GM12872 (cell line): ENCODE measurements around the gene ZBTB44.

Experiments
- TF ChIP-seq, protein P1 (sequence below): IDR thresholded peaks from 3 replicates; pipeline ENCODE4 v1.5.1; 2011; ENCODE audit warnings: low read depth, mild to moderate bottlenecking, low read length, moderate library complexity; ENCODE audit not compliant: insufficient read depth

The ZBTB44 gene

DNA sequence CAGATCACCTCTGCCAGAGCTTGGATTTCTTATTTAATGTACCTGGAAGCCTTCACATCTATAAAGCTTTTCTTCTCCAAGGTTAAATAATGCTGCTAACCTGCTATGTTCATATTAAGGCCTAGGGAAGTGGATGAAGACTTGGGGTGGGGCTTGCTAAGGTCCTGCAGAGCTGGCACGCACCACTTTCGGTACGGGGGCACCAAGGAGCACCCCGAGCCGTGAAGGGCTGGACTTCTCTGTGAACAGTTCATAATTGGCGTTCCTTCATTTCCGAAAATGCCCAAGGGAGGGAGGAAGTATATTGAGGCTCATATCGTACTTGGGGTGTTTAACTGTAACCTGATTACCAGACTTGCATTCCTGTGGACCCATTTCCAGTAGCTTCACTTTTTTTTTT is 95.6 kb downstream of the ZBTB44 start:
- TF ChIP-seq, protein P1, sequence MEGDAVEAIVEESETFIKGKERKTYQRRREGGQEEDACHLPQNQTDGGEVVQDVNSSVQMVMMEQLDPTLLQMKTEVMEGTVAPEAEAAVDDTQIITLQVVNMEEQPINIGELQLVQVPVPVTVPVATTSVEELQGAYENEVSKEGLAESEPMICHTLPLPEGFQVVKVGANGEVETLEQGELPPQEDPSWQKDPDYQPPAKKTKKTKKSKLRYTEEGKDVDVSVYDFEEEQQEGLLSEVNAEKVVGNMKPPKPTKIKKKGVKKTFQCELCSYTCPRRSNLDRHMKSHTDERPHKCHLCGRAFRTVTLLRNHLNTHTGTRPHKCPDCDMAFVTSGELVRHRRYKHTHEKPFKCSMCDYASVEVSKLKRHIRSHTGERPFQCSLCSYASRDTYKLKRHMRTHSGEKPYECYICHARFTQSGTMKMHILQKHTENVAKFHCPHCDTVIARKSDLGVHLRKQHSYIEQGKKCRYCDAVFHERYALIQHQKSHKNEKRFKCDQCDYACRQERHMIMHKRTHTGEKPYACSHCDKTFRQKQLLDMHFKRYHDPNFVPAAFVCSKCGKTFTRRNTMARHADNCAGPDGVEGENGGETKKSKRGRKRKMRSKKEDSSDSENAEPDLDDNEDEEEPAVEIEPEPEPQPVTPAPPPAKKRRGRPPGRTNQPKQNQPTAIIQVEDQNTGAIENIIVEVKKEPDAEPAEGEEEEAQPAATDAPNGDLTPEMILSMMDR = no peak

DNA sequence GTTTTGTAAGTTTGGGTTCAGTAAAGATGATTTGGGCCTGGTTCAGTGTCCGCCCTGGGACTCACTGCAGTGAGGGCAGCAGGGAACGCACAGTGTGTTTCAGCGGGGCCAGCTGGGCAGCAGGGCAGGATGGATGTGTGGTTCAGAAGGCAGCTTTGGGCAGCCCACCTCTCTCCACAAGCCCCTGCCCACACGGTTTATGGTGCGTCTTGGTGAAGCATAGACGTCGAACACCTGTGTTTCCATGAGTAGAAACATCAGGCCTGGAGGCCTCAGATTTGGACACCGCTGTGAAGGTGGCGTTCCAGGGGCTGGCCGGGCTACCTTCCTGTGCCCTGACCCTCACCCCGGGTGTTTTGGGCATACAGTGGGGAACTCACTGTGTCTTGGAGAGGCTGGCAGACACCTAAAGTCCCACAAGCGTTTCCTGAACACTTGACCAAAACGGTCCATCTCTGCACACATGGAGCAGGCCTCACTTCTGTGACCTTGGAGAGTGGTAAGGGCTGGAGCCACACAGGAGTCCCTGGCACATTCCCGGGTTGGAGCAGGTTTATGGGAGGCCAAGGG is 96.1 kb downstream of the ZBTB44 start:
- TF ChIP-seq, protein P1 = no peak

DNA sequence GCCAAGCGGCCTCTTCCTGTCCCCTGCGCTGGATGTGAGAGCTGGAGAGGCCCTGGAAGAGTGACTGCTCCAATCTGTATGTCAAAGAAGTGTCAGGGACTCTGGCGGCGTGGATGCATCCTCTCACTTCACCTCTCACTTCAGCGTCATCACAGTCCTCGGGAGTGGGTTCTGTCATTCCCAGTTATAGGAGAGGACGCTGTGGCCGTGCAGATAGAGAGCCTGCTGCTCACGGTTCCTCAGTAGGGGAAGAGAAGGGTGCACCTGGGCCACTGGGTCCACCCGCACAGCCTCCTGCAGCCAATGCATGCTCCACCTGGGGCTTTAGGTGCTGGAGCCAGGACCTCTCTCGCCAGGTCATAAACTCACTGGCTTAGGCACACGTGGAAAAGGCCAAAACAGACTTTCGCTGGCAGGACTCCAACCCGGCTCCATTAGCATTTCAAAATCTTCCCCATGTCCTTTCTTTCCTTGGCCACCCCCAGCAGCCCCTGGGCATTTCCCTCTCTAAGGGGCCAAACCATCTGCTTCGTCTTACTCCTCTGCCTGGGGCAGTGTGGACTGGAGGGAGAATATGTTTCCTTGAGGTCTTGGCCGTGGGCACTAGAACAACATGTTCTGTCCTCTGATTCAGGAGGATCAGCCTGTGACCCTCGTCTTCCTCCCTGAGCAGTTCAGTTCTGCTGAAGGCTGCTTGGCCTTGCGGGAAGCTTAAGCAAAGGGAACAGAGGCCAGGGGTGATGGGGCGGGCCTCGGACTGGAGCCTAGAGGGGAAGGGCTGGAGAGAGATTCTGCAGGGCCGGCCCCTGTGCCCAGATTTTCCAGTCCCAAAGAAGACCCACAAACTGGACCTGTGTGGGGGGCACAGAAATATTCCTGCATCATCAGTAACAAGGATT is 97.3 kb downstream of the ZBTB44 start:
- TF ChIP-seq, protein P1 = no peak

DNA sequence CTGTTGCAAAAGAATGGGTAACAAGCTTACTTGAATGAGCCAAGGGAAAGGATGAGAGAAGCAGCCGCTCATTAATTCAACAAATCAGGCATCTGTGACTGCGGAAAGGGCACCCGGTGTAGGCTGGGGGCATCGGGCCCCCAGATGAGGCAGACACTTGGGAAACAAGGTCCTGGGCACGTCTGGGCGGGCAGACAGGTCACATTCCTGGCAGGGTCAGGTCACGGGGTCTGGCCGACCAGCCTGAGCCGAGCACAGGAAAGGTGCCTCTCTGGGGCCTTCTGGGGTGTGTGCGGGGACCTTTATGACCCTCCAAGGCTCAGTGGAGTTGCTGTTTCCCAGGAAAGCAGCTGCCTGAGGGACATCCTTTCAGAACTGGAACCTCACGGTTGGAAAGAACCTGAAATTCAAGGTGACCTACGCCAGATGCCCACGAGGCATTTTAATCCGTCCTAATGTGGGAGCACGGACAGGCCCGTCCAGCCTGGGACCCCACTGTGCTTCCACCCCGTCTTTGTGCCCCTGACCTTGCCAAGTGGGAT is 98.1 kb downstream of the ZBTB44 start:
- TF ChIP-seq, protein P1 = no peak

DNA sequence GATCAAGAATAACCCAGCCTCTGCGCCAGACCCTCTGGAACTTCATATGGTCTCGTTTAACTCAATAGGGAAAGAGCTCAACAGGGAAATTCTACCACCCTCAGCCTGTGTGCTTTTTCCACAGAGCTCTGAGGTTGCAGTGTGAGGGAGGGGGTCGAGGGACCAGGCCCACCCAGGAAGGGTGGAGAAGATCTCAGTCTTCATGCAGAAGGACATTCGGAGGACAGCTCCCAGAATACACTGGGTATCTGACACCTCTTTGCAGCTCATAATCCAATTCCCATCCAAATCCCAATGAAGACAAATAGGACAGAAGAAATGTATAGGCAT is 98.5 kb downstream of the ZBTB44 start:
- TF ChIP-seq, protein P1 = no peak

DNA sequence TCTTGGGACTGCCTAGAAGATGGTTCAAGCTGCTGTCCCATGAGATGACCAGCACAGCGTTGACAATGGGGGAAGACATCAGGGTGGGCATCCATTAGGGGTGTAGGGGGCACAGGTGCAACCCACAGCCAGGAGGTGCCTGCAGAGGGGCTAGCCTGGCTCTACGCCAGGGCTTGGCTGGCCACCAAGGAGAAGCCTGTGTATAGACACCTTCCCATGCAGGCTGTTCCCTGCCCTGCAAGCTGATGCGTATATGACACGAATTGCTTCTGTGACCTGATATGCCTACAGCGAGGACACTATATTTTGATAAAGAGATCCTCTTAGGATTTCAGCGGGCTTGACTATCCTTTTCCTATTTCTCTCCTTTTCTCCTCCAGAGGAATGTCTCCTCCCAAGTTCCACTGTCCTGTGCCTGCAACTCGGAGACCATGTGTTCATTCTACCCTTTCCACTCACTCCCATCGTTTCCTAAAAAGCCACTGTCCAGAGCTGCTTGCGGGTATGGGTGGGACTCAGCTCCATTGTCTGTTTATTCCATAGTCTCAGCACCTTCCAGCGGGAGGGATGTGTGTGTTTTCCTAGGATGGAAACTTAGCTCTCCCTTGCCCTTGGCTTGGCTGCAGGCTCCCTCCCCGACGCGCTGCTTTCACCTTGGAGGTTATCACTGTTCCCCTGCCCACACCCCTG is 99.0 kb downstream of the ZBTB44 start:
- TF ChIP-seq, protein P1 = no peak

DNA sequence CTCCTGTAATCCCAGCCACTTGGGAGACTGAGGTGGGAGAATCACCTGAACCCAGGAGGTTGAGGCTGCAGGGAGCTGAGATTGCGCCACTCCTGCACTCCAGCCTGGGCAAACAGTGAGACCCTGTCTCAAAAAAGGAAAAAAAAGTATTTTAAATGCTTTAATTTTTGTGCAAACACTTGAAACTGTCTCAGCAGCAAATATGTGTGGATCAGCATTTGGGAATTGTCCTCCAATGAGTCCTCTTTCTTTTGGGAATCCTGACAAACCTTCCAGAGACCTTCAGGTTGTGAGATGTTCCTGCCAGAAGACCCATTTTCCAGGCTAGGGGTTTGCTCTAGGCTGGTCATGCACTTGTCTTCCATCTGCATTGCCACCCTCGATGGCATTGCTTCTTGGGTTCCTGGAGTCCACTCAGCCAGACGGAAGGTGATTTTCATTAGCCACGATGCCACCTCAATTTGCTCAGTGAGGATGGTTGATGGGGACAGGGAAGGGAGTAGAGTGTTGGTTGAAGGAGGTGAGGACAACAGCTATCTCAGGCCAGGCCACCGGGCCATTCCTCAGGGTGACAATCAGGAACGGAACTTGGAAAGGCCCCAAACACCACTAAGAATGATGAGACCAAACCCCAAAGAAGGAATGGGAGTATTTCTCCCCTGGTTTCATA is 99.7 kb downstream of the ZBTB44 start:
- TF ChIP-seq, protein P1 = no peak
